ENCODE results near the gene TNFAIP2.
"Not testable (repeated sequence)": the region's sequence is repeated elsewhere in the genome, so short reads cannot be mapped to it uniquely, and the experiment has no call there.

The TNFAIP2 gene

GRCh38 chr14:103155416-103155815, 32.2 kb downstream of the TNFAIP2 start:
- not testable (repeated sequence) for H3K27ac ChIP-seq (ENCODE audit: low read depth, low read length); H3K4me1 ChIP-seq (ENCODE audit: control insufficient read depth, insufficient read depth, low read length); H3K27me3 ChIP-seq (ENCODE audit: control insufficient read depth, insufficient read depth, low read length); H3K9me3 ChIP-seq (ENCODE audit: control insufficient read depth, insufficient read depth, low read depth, low read length); H3K36me3 ChIP-seq (ENCODE audit: control insufficient read depth, insufficient read depth, low read length); H3K9ac ChIP-seq (ENCODE audit: low read length); H3K4me3 ChIP-seq (ENCODE audit: low read depth, low read length)

- no peak overlapping the region for H3K27ac ChIP-seq (ENCODE audit: low read depth, low read length)
Observed at GRCh38 chr14:103155826-103156394, 32.6 kb downstream of the TNFAIP2 start.

GRCh38 chr14:103156651-103157378, 33.6 kb downstream of the TNFAIP2 start:
- Histone ChIP-seq H3K27ac (ENCODE audit: low read depth, low read length) (no peak overlapping the region), H3K27me3 (ENCODE audit: control insufficient read depth, insufficient read depth, low read length) (peaks cover 2% of the 10 kb centered on the region; the same call in 1 of the 2 replicates), H3K4me3 (ENCODE audit: low read depth, low read length) (no peak overlapping the region), H3K36me3 (ENCODE audit: control insufficient read depth, insufficient read depth, low read length) (no peaks in the 10 kb centered on the region), H3K9ac (ENCODE audit: low read length) (no peak overlapping the region), H3K9me3 (ENCODE audit: control insufficient read depth, insufficient read depth, low read depth, low read length) (peaks cover 3% of the 10 kb centered on the region; the same call in 1 of the 2 replicates), H3K4me1 (ENCODE audit: control insufficient read depth, insufficient read depth, low read length) (peaks cover 7% of the 10 kb centered on the region; the same call in 1 of the 2 replicates)

More at GRCh38 chr14:103155826-103156394, 32.6 kb downstream of the TNFAIP2 start:
- H3K9ac ChIP-seq (ENCODE audit: low read length), result no peak overlapping the region
- H3K4me1 ChIP-seq (ENCODE audit: control insufficient read depth, insufficient read depth, low read length), result peaks cover 7% of the 10 kb centered on the region; the same call in 1 of the 2 replicates
- no peaks in the 10 kb centered on the region for H3K36me3 ChIP-seq (ENCODE audit: control insufficient read depth, insufficient read depth, low read length)
- H3K9me3 ChIP-seq (ENCODE audit: control insufficient read depth, insufficient read depth, low read depth, low read length), result no peaks in the 10 kb centered on the region
- H3K27me3 ChIP-seq (ENCODE audit: control insufficient read depth, insufficient read depth, low read length), result peaks cover 2% of the 10 kb centered on the region; the same call in 1 of the 2 replicates
- no peak overlapping the region for H3K4me3 ChIP-seq (ENCODE audit: low read depth, low read length)

GRCh38 chr14:103157969-103158368, 34.7 kb downstream of the TNFAIP2 start:
- H3K27ac ChIP-seq (ENCODE audit: low read depth, low read length), result no peak overlapping the region
- peaks cover 10% of the 10 kb centered on the region for H3K9me3 ChIP-seq (ENCODE audit: control insufficient read depth, insufficient read depth, low read depth, low read length)
- H3K4me3 ChIP-seq (ENCODE audit: low read depth, low read length), result no peak overlapping the region
- peaks cover 7% of the 10 kb centered on the region; the same call in 1 of the 2 replicates for H3K4me1 ChIP-seq (ENCODE audit: control insufficient read depth, insufficient read depth, low read length)
- H3K27me3 ChIP-seq (ENCODE audit: control insufficient read depth, insufficient read depth, low read length), result peaks cover 2% of the 10 kb centered on the region; the same call in 1 of the 2 replicates
- no peaks in the 10 kb centered on the region for H3K36me3 ChIP-seq (ENCODE audit: control insufficient read depth, insufficient read depth, low read length)
- H3K9ac ChIP-seq (ENCODE audit: low read length), result no peak overlapping the region

- Histone ChIP-seq H3K27me3 (ENCODE audit: control insufficient read depth, insufficient read depth, low read length) (peaks cover 2% of the 10 kb centered on the region; the same call in 1 of the 2 replicates), H3K27ac (ENCODE audit: low read depth, low read length) (no peak overlapping the region), H3K4me1 (ENCODE audit: control insufficient read depth, insufficient read depth, low read length) (peaks cover 7% of the 10 kb centered on the region; the same call in 1 of the 2 replicates)
Observed at GRCh38 chr14:103158688-103159087, 35.4 kb downstream of the TNFAIP2 start.

GRCh38 chr14:103160321-103161053, 37.2 kb downstream of the TNFAIP2 start:
- Histone ChIP-seq H3K4me1 (ENCODE audit: control insufficient read depth, insufficient read depth, low read length) (peaks cover 7% of the 10 kb centered on the region; the same call in 1 of the 2 replicates), H3K27me3 (ENCODE audit: control insufficient read depth, insufficient read depth, low read length) (peaks cover 2% of the 10 kb centered on the region; the same call in 1 of the 2 replicates), H3K4me3 (ENCODE audit: low read depth, low read length) (no peak overlapping the region), H3K36me3 (ENCODE audit: control insufficient read depth, insufficient read depth, low read length) (no peaks in the 10 kb centered on the region), H3K9me3 (ENCODE audit: control insufficient read depth, insufficient read depth, low read depth, low read length) (peaks cover 10% of the 10 kb centered on the region), H3K27ac (ENCODE audit: low read depth, low read length) (no peak overlapping the region), H3K9ac (ENCODE audit: low read length) (no peak overlapping the region)

More at GRCh38 chr14:103158688-103159087, 35.4 kb downstream of the TNFAIP2 start:
- Histone ChIP-seq H3K9ac (ENCODE audit: low read length) (no peak overlapping the region), H3K4me3 (ENCODE audit: low read depth, low read length) (no peak overlapping the region), H3K36me3 (ENCODE audit: control insufficient read depth, insufficient read depth, low read length) (no peaks in the 10 kb centered on the region), H3K9me3 (ENCODE audit: control insufficient read depth, insufficient read depth, low read depth, low read length) (peaks cover 10% of the 10 kb centered on the region)

- H3K27me3 ChIP-seq (ENCODE audit: control insufficient read depth, insufficient read depth, low read length), result peaks cover 2% of the 10 kb centered on the region; the same call in 1 of the 2 replicates
- H3K9ac ChIP-seq (ENCODE audit: low read length), result no peak overlapping the region
- H3K4me1 ChIP-seq (ENCODE audit: control insufficient read depth, insufficient read depth, low read length), result peaks cover 7% of the 10 kb centered on the region; the same call in 1 of the 2 replicates
- H3K9me3 ChIP-seq (ENCODE audit: control insufficient read depth, insufficient read depth, low read depth, low read length), result peaks cover 10% of the 10 kb centered on the region
- H3K27ac ChIP-seq (ENCODE audit: low read depth, low read length), result no peak overlapping the region
- no peak overlapping the region for H3K4me3 ChIP-seq (ENCODE audit: low read depth, low read length)
- H3K36me3 ChIP-seq (ENCODE audit: control insufficient read depth, insufficient read depth, low read length), result no peaks in the 10 kb centered on the region
Observed at GRCh38 chr14:103161054-103161397, 37.8 kb downstream of the TNFAIP2 start.

- Histone ChIP-seq H3K9me3 (ENCODE audit: control insufficient read depth, insufficient read depth, low read depth, low read length) (peaks cover 12% of the 10 kb centered on the region), H3K27me3 (ENCODE audit: control insufficient read depth, insufficient read depth, low read length) (no peaks in the 10 kb centered on the region; the same call in 1 of the 2 replicates), H3K4me1 (ENCODE audit: control insufficient read depth, insufficient read depth, low read length) (no peaks in the 10 kb centered on the region), H3K9ac (ENCODE audit: low read length) (no peak overlapping the region), H3K27ac (ENCODE audit: low read depth, low read length) (no peak overlapping the region), H3K4me3 (ENCODE audit: low read depth, low read length) (no peak overlapping the region), H3K36me3 (ENCODE audit: control insufficient read depth, insufficient read depth, low read length) (no peaks in the 10 kb centered on the region)
Observed at GRCh38 chr14:103163199-103163598, 39.9 kb downstream of the TNFAIP2 start.

- Histone ChIP-seq H3K27me3 (ENCODE audit: control insufficient read depth, insufficient read depth, low read length) (no peaks in the 10 kb centered on the region; the same call in 1 of the 2 replicates), H3K27ac (ENCODE audit: low read depth, low read length) (no peak overlapping the region), H3K4me3 (ENCODE audit: low read depth, low read length) (no peak overlapping the region), H3K36me3 (ENCODE audit: control insufficient read depth, insufficient read depth, low read length) (no peaks in the 10 kb centered on the region), H3K4me1 (ENCODE audit: control insufficient read depth, insufficient read depth, low read length) (no peaks in the 10 kb centered on the region), H3K9ac (ENCODE audit: low read length) (no peak overlapping the region), H3K9me3 (ENCODE audit: control insufficient read depth, insufficient read depth, low read depth, low read length) (peaks cover 16% of the 10 kb centered on the region)
Observed at GRCh38 chr14:103164006-103164405, 40.7 kb downstream of the TNFAIP2 start.

GRCh38 chr14:103164779-103165178, 41.5 kb downstream of the TNFAIP2 start:
- H3K36me3 ChIP-seq (ENCODE audit: control insufficient read depth, insufficient read depth, low read length), result no peaks in the 10 kb centered on the region
- H3K27me3 ChIP-seq (ENCODE audit: control insufficient read depth, insufficient read depth, low read length), result no peaks in the 10 kb centered on the region; the same call in 1 of the 2 replicates
- H3K4me3 ChIP-seq (ENCODE audit: low read depth, low read length), result no peak overlapping the region
- H3K9me3 ChIP-seq (ENCODE audit: control insufficient read depth, insufficient read depth, low read depth, low read length), result peaks cover 23% of the 10 kb centered on the region
- H3K27ac ChIP-seq (ENCODE audit: low read depth, low read length), result no peak overlapping the region
- no peaks in the 10 kb centered on the region for H3K4me1 ChIP-seq (ENCODE audit: control insufficient read depth, insufficient read depth, low read length)
- H3K9ac ChIP-seq (ENCODE audit: low read length), result no peak overlapping the region
